ENCODE data around the gene SYCP3.

Gene SYCP3

GRCh38 chr12:101706403-101706802 is 32.9 kb downstream of the SYCP3 start:
- no CpG with 5 or more reads among the region's 1 CpG for WGBS
- Histone ChIP-seq H3K4me3 (ENCODE audit: insufficient read depth in 1 of 2, low read depth in 1 of 2, low read length in 2 of 2) (no peak overlapping the region), H2AFZ (ENCODE audit: low read depth, low read length) (no peak overlapping the region), H3K4me1 (ENCODE audit: control insufficient read depth, insufficient read depth, low read depth, low read length) (no peaks in the 10 kb centered on the region), H3K4ac (ENCODE audit: low read depth in 1 of 2, low read length in 2 of 2) (no peak overlapping the region), H3K9ac (ENCODE audit: low read length) (no peak overlapping the region), H4K91ac (ENCODE audit: low read length) (no peak overlapping the region), H2BK120ac (ENCODE audit: low read depth, low read length) (no peak overlapping the region), H3K14ac (ENCODE audit: low read length in 2 of 2) (no peak overlapping the region), H2BK15ac (ENCODE audit: low read depth, poor library complexity, severe bottlenecking) (no peak overlapping the region), H2BK5ac (ENCODE audit: low read depth, low read length, poor library complexity, severe bottlenecking) (no peak overlapping the region), H3K27ac (ENCODE audit: low read length, poor library complexity, severe bottlenecking) (no peak overlapping the region), H4K8ac (ENCODE audit: low read length) (no peak overlapping the region), H3K23ac (ENCODE audit: low read length in 2 of 2) (no peak overlapping the region), H2BK12ac (ENCODE audit: low read length in 2 of 2) (no peak overlapping the region), H3K79me1 (replicated peaks; ENCODE audit: low read length, poor library complexity, severe bottlenecking) (peaks cover 22% of the 10 kb centered on the region), H3K9me3 (ENCODE audit: control insufficient read depth, low read length) (no peaks in the 10 kb centered on the region), H3K4me2 (ENCODE audit: low read length, poor library complexity, severe bottlenecking) (no peak overlapping the region), H3K27me3 (ENCODE audit: control insufficient read depth in 1 of 2, insufficient read depth in 1 of 2, low read length in 2 of 2) (no peaks in the 10 kb centered on the region), H3K36me3 (ENCODE audit: control insufficient read depth in 1 of 2, insufficient read depth in 2 of 2, low read depth in 1 of 2, low read length in 2 of 2) (no peaks in the 10 kb centered on the region), H3K18ac (ENCODE audit: low read depth in 1 of 2, low read length in 2 of 2) (no peak overlapping the region), H2AK5ac (ENCODE audit: low read length, severe bottlenecking) (no peak overlapping the region)
- no peak for DNase-seq

GRCh38 chr12:101703487-101703886 is 35.8 kb downstream of the SYCP3 start:
- no peak overlapping the region for H3K18ac ChIP-seq (ENCODE audit: low read depth in 1 of 2, low read length in 2 of 2)
- H3K23ac ChIP-seq (ENCODE audit: low read length in 2 of 2) = no peak overlapping the region
- no peak overlapping the region for H3K4ac ChIP-seq (ENCODE audit: low read depth in 1 of 2, low read length in 2 of 2)
- H3K27me3 ChIP-seq (ENCODE audit: control insufficient read depth in 1 of 2, insufficient read depth in 1 of 2, low read length in 2 of 2) = no peaks in the 10 kb centered on the region
- no peak overlapping the region for H3K9ac ChIP-seq (ENCODE audit: low read length)
- no peak overlapping the region for H2BK12ac ChIP-seq (ENCODE audit: low read length in 2 of 2)
- H3K4me1 ChIP-seq (ENCODE audit: control insufficient read depth, insufficient read depth, low read depth, low read length) = peaks cover 2% of the 10 kb centered on the region
- H3K79me1 ChIP-seq (replicated peaks; ENCODE audit: low read length, poor library complexity, severe bottlenecking) = peaks cover 13% of the 10 kb centered on the region
- no peak overlapping the region for H4K91ac ChIP-seq (ENCODE audit: low read length)
- no peak overlapping the region for H3K14ac ChIP-seq (ENCODE audit: low read length in 2 of 2)
- no peak overlapping the region for H2BK15ac ChIP-seq (ENCODE audit: low read depth, poor library complexity, severe bottlenecking)
- no peak for DNase-seq
- no peak overlapping the region for H3K27ac ChIP-seq (ENCODE audit: low read length, poor library complexity, severe bottlenecking)
- H2BK5ac ChIP-seq (ENCODE audit: low read depth, low read length, poor library complexity, severe bottlenecking) = no peak overlapping the region
- H3K4me3 ChIP-seq (ENCODE audit: insufficient read depth in 1 of 2, low read depth in 1 of 2, low read length in 2 of 2) = no peak overlapping the region
- no peak overlapping the region for H2BK120ac ChIP-seq (ENCODE audit: low read depth, low read length)
- no peaks in the 10 kb centered on the region for H3K9me3 ChIP-seq (ENCODE audit: control insufficient read depth, low read length)
- H2AFZ ChIP-seq (ENCODE audit: low read depth, low read length) = no peak overlapping the region
- no peak overlapping the region for H3K4me2 ChIP-seq (ENCODE audit: low read length, poor library complexity, severe bottlenecking)
- H4K8ac ChIP-seq (ENCODE audit: low read length) = no peak overlapping the region
- WGBS = 71% methylated on average over 1 of the region's 3 CpGs
- H3K36me3 ChIP-seq (ENCODE audit: control insufficient read depth in 1 of 2, insufficient read depth in 2 of 2, low read depth in 1 of 2, low read length in 2 of 2) = no peaks in the 10 kb centered on the region
- H2AK5ac ChIP-seq (ENCODE audit: low read length, severe bottlenecking) = no peak overlapping the region

GRCh38 chr12:101700299-101700820 is 38.9 kb downstream of the SYCP3 start:
- no peaks in the 10 kb centered on the region for H3K36me3 ChIP-seq (ENCODE audit: control insufficient read depth in 1 of 2, insufficient read depth in 2 of 2, low read depth in 1 of 2, low read length in 2 of 2)
- no peaks in the 10 kb centered on the region for H3K27me3 ChIP-seq (ENCODE audit: control insufficient read depth in 1 of 2, insufficient read depth in 1 of 2, low read length in 2 of 2)
- peaks cover 8% of the 10 kb centered on the region for H3K4me1 ChIP-seq (ENCODE audit: control insufficient read depth, insufficient read depth, low read depth, low read length)
- 94% methylated on average over 1 of the region's 2 CpGs for WGBS
- H3K9ac ChIP-seq (ENCODE audit: low read length) = no peak overlapping the region
- no peak overlapping the region for H3K18ac ChIP-seq (ENCODE audit: low read depth in 1 of 2, low read length in 2 of 2)
- no peak overlapping the region for H2BK120ac ChIP-seq (ENCODE audit: low read depth, low read length)
- H4K8ac ChIP-seq (ENCODE audit: low read length) = no peak overlapping the region
- H2BK15ac ChIP-seq (ENCODE audit: low read depth, poor library complexity, severe bottlenecking) = no peak overlapping the region
- no peak overlapping the region for H2BK5ac ChIP-seq (ENCODE audit: low read depth, low read length, poor library complexity, severe bottlenecking)
- H4K91ac ChIP-seq (ENCODE audit: low read length) = no peak overlapping the region
- peaks cover 14% of the 10 kb centered on the region for H3K79me1 ChIP-seq (replicated peaks; ENCODE audit: low read length, poor library complexity, severe bottlenecking)
- no peak for DNase-seq
- no peak overlapping the region for H3K23ac ChIP-seq (ENCODE audit: low read length in 2 of 2)
- no peak overlapping the region for H3K4me3 ChIP-seq (ENCODE audit: insufficient read depth in 1 of 2, low read depth in 1 of 2, low read length in 2 of 2)
- no peak overlapping the region for H3K4ac ChIP-seq (ENCODE audit: low read depth in 1 of 2, low read length in 2 of 2)
- no peaks in the 10 kb centered on the region for H3K9me3 ChIP-seq (ENCODE audit: control insufficient read depth, low read length)
- H3K14ac ChIP-seq (ENCODE audit: low read length in 2 of 2) = no peak overlapping the region
- no peak overlapping the region for H3K4me2 ChIP-seq (ENCODE audit: low read length, poor library complexity, severe bottlenecking)
- H2BK12ac ChIP-seq (ENCODE audit: low read length in 2 of 2) = no peak overlapping the region
- H2AK5ac ChIP-seq (ENCODE audit: low read length, severe bottlenecking) = no peak overlapping the region
- no peak overlapping the region for H3K27ac ChIP-seq (ENCODE audit: low read length, poor library complexity, severe bottlenecking)
- H2AFZ ChIP-seq (ENCODE audit: low read depth, low read length) = no peak overlapping the region

- no peak overlapping the region for H2AFZ ChIP-seq (ENCODE audit: low read depth, low read length)
- no peak overlapping the region for H2BK5ac ChIP-seq (ENCODE audit: low read depth, low read length, poor library complexity, severe bottlenecking)
- no peak overlapping the region for H3K4ac ChIP-seq (ENCODE audit: low read depth in 1 of 2, low read length in 2 of 2)
- H3K18ac ChIP-seq (ENCODE audit: low read depth in 1 of 2, low read length in 2 of 2) = no peak overlapping the region
- H2BK15ac ChIP-seq (ENCODE audit: low read depth, poor library complexity, severe bottlenecking) = no peak overlapping the region
- H3K27me3 ChIP-seq (ENCODE audit: control insufficient read depth in 1 of 2, insufficient read depth in 1 of 2, low read length in 2 of 2) = no peaks in the 10 kb centered on the region
- peaks cover 14% of the 10 kb centered on the region for H3K79me1 ChIP-seq (replicated peaks; ENCODE audit: low read length, poor library complexity, severe bottlenecking)
- no peak overlapping the region for H2BK12ac ChIP-seq (ENCODE audit: low read length in 2 of 2)
- 95% methylated on average over 10 of the region's 12 CpGs for WGBS
- no peak overlapping the region for H2AK5ac ChIP-seq (ENCODE audit: low read length, severe bottlenecking)
- H3K14ac ChIP-seq (ENCODE audit: low read length in 2 of 2) = no peak overlapping the region
- peak; percentile 46 for DNase-seq
- no peaks in the 10 kb centered on the region for H3K36me3 ChIP-seq (ENCODE audit: control insufficient read depth in 1 of 2, insufficient read depth in 2 of 2, low read depth in 1 of 2, low read length in 2 of 2)
- no peak overlapping the region for H3K27ac ChIP-seq (ENCODE audit: low read length, poor library complexity, severe bottlenecking)
- H3K4me2 ChIP-seq (ENCODE audit: low read length, poor library complexity, severe bottlenecking) = no peak overlapping the region
- H4K91ac ChIP-seq (ENCODE audit: low read length) = no peak overlapping the region
- H4K8ac ChIP-seq (ENCODE audit: low read length) = no peak overlapping the region
- peak overlapping the region in 1 of 2 experiments; percentile 95 for H3K4me3 ChIP-seq (ENCODE audit: insufficient read depth in 1 of 2, low read depth in 1 of 2, low read length in 2 of 2)
- no peak overlapping the region for H3K23ac ChIP-seq (ENCODE audit: low read length in 2 of 2)
- H3K4me1 ChIP-seq (ENCODE audit: control insufficient read depth, insufficient read depth, low read depth, low read length) = peaks cover 8% of the 10 kb centered on the region
- H3K9ac ChIP-seq (ENCODE audit: low read length) = peak overlapping the region; percentile 92
- H2BK120ac ChIP-seq (ENCODE audit: low read depth, low read length) = no peak overlapping the region
- peaks cover 3% of the 10 kb centered on the region for H3K9me3 ChIP-seq (ENCODE audit: control insufficient read depth, low read length)
These were observed 40.4 kb downstream of the SYCP3 start for GRCh38 chr12:101698800-101699347.
